LNCaP clone FGC (cell line): Measurements from ENCODE around the gene GTF2A1.

Experiments used
- DNase-seq: peaks from one replicate; pipeline ENCODE4 v3.0.0-alpha.2; 2011; ENCODE audit warnings: low read depth
- H3K4me3 ChIP-seq: 2 replicates; pipeline ENCODE4 v1.5.1; 2011; ENCODE audit warnings: mild to moderate bottlenecking, low read depth, low read length, control low read depth
- TF ChIP-seq, protein P1 (sequence below): IDR thresholded peaks from 2 replicates; pipeline ENCODE4 v1.5.1; 2012; ENCODE audit warnings: mild to moderate bottlenecking; ENCODE audit not compliant: control insufficient read depth, insufficient read depth; ENCODE audit errors: extremely low read depth

Gene GTF2A1

DNA sequence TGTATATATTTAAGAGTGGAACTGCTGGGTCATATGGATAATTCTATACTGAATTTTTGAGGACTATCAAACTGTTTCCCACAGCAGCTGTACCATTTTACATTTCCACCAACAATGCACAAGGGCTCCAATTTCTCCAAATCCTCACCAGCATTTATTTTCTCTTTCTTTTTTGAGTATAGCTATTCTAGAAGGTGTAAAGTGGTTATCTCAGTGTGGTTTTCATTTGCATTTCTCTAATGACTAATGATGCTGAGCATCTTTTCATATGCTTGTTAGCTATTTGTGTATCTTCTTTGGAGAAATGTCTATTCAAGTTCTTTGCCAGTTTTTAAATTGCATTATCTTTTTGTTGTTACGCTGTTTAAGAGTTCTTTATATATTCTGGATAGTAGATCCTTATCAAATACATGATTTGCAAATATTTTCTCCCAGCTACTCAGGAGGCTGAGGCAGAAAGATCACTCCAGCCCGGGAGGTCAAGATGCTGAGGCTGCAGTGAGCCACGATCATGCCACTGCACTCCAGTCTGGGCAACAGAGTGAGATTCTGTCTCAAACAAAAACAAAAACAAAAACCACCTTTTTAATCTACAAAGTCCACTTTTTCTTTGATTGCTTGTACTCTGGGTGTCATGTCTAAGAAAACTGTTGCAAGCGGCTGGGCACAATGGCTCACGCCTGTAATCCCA, 32.8 kb downstream of the GTF2A1 start:
- no peak overlapping the region for H3K4me3 ChIP-seq
- no peak for DNase-seq
- TF ChIP-seq, protein P1, sequence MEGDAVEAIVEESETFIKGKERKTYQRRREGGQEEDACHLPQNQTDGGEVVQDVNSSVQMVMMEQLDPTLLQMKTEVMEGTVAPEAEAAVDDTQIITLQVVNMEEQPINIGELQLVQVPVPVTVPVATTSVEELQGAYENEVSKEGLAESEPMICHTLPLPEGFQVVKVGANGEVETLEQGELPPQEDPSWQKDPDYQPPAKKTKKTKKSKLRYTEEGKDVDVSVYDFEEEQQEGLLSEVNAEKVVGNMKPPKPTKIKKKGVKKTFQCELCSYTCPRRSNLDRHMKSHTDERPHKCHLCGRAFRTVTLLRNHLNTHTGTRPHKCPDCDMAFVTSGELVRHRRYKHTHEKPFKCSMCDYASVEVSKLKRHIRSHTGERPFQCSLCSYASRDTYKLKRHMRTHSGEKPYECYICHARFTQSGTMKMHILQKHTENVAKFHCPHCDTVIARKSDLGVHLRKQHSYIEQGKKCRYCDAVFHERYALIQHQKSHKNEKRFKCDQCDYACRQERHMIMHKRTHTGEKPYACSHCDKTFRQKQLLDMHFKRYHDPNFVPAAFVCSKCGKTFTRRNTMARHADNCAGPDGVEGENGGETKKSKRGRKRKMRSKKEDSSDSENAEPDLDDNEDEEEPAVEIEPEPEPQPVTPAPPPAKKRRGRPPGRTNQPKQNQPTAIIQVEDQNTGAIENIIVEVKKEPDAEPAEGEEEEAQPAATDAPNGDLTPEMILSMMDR, result no peak

DNA sequence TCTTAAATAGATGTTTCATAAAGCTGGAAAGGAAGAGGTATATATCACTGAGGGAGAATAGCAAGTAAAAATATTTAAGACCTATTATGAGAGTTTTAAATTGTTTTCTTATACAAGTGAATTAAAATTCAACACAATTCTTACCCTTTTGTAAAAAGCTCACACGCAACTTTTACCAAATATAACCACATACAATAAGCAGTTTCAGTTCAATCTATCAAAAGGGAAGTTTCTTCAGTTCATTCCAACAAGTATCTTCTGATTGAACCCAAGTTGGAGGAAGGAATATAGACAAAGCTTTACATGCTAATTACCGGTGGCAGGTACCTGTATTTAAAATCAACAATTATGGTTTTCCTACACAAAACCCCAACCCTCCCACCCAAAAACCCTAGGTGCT, 41.1 kb downstream of the GTF2A1 start:
- H3K4me3 ChIP-seq, result no peak overlapping the region
- TF ChIP-seq, protein P1, result no peak
- no peak for DNase-seq

DNA sequence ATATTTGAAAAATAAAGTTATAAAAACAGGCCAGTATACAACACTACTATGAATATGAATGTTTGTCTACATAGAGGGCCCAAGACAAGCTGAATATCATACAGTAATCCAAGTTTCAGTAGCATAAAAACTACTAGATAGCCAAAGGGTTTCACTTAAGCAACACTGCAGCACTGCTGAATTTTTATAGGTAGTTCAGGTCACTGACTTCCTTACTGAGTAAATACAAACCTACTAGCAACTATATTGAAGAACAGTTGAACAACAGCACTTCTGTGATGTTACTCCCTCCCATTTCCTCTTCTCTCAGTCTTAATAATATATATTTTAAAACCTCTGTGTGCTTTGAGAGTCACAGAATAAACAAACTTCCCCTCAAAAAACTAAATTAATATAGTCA, 42.7 kb downstream of the GTF2A1 start:
- TF ChIP-seq, protein P1, result no peak
- peak; percentile 19 for DNase-seq
- no peak overlapping the region for H3K4me3 ChIP-seq

DNA sequence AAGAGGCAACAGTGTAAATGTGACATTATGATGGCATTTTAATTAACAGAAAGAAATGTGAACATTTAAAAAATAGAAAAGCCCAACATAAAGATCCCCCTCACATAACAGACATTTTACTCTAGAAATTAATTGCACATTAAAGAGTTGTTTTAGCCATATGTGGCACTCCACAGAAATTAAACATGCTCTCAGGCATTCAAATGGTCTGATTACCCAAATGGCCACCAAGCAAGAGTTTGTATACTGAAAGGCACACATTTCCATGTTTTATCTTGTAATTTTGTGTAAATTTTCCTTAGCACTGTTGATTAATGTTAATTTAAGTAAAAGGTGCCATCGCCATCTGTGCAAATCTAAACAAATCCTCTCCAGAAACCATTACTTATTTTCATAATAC, 43.5 kb downstream of the GTF2A1 start:
- no peak overlapping the region for H3K4me3 ChIP-seq
- no peak for DNase-seq
- TF ChIP-seq, protein P1, result no peak

DNA sequence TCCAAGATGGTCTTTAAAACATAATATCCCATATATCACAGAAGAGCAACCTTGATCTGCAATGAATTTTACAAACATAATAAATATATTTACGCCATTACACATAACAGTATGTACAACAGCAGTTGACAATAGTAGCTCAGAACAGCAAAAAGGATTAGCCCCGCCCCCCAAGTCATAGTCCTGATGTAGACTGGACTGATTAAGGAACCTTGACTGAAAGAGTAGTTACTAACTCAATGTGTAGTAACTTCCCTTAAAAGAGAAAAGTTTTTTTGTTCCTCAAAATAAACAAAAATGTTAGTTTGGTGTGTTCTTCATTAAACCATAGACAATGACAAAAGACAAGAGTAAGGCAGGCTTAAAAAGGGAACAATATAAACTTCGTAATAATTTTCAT, 44.5 kb downstream of the GTF2A1 start:
- H3K4me3 ChIP-seq, result no peak overlapping the region
- no peak for DNase-seq
- TF ChIP-seq, protein P1, result no peak

DNA sequence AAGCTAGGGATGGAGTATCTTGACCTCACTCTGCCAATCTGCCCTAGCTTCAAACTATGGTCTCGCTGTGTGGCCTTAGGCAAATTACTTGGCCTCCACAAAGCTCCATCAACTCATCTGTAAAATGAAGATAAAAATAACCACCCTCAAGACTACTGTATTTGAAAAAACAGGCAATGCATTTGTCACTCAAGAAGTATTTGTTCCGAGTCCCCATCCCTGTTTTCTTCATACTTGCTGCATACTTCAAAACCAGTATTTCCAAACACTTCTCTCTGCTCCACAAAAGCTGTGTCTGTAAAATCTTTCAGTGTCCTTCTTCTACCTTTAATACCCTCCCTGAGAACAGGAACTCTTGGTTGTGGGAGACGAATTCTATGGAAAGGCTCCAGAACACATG, 47.9 kb downstream of the GTF2A1 start:
- H3K4me3 ChIP-seq, result no peak overlapping the region
- TF ChIP-seq, protein P1, result no peak
- DNase-seq, result no peak

DNA sequence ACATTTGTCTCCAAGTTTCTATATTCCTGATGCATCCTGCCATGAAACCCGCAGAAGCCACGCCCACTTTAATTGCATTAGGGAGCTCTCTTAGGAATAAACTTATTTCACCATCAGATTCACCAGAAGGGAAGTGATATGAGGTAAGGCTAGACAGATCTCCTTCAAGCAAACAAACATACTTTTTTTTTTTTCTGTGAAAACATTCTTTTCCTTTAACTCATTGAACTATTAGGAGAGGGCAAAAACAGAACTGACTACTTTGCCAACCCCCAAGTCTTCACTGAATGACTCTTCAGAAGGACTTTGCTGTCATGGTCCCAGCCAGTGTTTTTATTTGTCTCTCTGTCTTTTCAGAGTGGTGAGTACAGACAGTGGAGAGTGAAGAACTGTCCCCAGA, 48.4 kb downstream of the GTF2A1 start:
- H3K4me3 ChIP-seq, result no peak overlapping the region
- no peak for DNase-seq
- TF ChIP-seq, protein P1, result no peak
